GM19351 (cell line): Measurements from ENCODE around the gene TMEM123.

Source experiments
- ATAC-seq: cut with Tn5 transposase; IDR thresholded peaks from one replicate; pipeline ENCODE4 v1.9.1; 2021; ENCODE audit warnings: mild to moderate bottlenecking, moderate library complexity; ENCODE audit not compliant: unreplicated experiment

TMEM123 gene

DNA sequence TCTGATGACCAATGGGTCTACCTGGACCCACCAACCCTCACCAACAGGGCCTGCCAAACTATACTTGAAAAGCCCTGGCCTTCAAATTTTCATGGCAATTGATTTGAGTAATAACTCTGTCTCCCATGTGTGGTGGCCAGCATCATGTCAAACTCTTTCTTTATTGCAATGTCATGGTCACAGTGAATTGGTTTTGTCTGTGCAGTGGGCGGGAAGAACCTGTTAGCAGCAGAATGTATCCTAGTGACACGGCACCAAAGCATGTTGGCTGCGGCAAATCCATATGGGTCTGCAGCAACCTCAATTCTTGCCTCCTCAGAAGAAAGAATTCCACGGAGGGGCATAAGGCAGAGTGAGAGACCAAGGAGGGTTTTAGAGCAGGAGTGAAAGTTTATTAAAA is 19.6 kb upstream of the TMEM123 start:
- no peak for ATAC-seq

DNA sequence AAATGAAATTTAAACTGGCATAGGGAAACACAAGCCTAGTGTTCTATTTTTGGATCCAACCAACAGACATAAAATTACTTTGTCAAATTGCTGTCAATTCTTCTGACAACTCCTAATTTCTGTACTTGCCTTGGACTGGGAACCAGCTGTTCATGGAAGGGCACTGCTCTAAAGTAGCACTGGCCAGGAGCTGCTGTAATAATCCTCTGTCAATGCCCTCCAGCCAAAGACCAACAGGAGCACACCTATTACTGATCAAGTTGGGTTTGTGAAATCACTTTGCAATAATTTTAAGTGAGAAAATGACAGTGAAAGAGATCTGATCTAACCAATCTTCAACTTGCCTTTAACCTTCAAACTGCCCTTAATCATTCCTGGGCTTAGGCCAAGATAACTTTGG is 18.9 kb upstream of the TMEM123 start:
- ATAC-seq, result no peak

DNA sequence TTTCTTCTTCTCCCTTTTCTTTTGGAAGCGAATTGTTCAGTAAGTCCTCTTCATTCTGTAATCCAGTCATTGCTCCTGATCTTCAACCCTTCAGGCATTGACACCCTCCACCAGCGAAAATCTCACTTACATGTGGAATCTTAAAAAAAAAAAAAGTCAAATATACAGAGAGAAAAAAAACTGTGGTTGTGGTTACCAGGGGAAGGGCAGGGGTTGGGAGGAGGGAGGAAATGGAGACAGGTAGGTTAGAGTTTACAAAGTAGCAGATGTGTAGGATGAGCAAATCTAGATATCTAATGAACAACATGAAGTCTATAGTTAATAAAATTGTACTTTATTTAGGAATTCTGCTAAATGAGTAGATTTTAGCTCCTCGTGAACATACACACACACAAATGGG is 17.7 kb upstream of the TMEM123 start:
- no peak for ATAC-seq

DNA sequence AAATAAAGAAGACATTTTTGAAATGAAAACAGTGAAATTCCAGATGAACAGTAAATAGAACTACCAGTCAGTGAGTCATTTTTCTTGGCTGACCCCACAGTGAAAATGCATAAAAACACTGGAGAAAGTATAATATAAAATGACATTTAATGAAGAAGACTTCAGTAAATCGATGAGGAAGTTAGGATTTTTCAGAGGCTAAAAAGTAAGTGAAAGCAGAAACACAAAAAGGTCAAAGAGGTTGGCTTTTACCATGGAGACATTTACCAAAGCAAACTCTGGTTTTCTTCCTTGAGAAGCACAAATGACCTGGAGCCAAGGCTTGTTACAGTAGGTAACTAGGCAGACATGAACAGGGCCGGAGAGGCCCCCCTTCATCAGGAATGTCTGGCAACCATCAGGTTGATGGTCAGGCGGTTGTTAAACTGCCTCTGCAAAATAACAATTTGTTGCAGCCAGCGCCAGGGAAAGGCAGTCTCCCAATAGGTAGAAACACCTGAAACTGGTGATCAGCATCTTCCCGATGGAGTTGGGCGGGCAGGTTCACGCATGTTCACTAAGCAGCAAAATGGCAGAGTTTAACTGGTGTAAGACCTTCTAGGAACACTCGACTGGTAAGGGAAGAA is 16.7 kb upstream of the TMEM123 start:
- no peak for ATAC-seq

DNA sequence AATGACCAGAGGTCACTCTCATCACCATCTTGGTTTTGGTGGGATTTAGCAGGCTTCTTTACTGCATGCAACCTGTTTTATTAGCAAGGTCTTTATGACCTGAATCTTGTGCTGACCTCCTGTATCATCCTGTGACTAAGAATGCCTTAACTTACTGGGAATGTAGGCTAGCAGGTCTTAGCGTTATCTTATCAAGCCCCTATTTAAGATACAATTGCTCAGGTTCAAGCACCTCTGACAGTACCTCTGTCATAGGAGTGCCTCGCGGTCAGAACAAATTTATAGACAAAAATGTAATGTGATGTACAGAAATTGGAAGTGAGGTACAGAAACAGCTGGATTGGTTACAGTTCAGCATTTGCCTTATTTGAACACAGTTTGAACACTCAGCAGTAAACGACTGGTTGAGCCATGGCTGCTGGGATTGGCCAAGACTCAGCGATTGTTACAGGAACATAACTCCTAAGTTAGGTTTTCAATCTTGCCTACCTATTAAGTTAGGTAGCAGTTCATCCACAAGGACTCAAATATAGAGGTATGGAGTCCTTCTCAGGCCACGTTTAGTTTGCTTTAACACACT is 16.1 kb upstream of the TMEM123 start:
- ATAC-seq, result no peak

DNA sequence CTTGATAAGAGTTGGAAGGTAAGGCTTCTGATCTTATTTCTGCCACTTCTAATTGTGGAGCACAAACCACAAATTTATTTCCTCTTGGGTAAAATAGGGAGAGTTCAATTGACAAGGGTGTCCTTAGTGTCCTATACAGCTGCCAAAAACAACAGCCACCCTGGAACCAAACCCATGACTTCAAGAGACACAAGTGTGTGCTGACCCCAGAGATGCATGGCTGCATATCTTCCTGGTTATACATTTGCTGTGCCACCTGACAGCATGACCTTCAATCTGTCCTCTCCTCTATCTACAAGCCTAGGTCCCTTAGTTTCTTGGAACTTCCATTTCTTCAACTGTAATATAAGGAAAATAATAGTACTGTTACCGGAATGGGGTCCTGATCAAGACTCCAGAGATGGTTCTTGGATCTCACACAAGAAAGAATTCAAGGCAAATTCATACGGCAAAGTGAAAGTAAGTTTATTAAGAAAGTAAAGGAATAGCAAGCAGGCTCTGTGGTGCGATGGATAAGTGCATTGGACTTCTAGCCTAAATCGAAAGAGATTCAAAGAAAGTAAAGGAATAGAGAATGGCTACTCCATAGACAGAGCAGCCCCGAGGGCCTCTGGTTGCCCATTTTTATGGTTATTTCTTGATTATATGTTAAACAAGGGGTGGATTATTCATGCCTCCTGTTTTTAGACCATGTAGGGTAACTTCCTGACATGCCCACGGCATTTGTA is 15.5 kb upstream of the TMEM123 start:
- ATAC-seq, result no peak

DNA sequence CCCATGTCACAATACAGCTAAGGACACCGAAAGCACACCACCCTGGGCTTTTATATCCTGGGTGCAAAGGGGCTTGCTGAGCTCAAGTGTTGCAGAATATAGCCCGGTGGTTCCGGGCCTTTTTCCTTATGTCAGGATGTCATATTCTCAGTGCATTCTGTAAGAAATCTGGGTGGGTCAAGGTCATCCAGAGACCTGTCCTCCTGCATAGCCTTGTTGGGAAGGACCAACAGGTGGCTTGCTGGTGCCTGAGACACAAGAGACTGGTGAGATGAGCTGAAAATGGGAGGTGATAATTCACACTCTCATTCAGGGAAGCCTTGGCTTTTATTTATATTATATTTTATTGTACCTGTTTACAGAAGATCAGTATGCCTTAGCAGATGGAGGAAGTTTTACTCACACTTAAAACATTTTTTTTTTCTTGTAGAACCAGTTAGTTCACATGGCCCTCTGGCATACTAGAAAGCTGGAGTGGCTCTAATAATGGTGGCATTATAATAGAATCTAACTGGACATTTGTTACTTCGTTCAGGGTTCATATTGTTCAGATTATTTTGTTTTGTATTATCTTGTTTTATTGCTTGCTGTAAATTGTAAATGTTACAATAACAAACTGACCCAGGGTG is 14.6 kb upstream of the TMEM123 start:
- ATAC-seq, result no peak

DNA sequence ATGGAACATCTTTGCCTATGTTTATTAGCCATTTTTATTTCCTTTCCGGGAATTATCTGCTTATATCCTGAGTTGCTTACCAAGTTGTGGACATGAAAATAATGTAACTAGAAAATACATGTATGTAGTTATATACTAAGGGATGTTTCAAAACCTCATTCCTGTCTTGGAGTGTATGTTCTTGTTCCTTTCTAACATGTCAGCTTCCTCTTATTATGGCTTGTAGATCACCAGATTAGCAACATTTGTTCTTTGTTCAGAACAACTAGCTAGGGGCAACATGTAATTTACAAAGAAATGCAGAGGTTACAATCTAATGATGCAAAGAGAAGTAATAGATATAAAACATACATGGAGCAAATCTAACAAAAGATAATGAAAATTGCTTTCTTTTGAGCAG is 13.1 kb upstream of the TMEM123 start:
- no peak for ATAC-seq

DNA sequence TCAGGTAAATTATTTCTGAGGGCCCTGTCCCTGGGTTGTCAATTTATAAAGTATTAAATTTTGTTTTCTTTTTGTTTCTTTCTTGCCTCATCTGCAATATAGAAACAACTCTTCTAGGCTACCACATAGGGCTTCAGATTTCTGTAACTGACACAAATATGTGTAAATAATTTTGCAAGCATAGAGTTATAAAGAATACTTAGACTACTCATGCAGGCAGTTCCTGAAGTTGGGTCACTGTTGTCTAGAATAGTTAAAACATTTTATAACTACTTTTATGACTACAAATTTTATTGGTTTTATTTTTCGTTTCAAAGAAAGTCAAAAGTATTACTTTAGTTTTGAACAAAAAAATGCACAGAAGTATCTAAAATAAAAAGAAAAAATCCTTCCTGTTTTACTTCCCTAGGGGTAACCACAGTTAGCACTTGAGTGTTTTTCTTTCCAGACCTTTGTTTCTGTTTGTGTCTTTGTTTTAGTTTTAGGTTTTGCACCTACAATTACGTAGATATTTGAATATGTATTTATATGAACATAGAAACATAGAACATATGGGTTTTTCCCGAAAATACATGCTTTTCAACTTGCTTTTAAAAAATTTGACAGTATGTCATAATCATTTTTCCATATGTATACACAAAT is 12.4 kb upstream of the TMEM123 start:
- peak; percentile 62 for ATAC-seq

DNA sequence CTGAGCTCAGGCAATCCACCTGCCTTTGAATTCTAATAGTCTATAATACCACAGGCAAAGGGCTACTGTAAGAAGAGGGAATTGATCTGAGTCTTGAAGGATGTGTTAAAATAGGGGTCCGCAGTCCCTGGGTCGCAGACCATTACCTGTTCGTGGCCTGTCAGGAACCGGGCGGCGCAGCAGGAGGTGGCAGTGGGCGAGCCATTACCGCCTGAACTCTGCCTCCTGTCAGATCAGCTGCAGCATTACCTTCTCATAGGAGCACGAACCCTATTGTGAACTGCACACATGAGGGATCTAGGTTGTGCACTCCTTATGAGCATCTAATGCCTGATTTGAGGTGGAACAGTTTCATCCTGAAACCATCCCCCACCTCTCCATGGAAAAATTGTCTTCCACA is 11.5 kb upstream of the TMEM123 start:
- ATAC-seq, result no peak

DNA sequence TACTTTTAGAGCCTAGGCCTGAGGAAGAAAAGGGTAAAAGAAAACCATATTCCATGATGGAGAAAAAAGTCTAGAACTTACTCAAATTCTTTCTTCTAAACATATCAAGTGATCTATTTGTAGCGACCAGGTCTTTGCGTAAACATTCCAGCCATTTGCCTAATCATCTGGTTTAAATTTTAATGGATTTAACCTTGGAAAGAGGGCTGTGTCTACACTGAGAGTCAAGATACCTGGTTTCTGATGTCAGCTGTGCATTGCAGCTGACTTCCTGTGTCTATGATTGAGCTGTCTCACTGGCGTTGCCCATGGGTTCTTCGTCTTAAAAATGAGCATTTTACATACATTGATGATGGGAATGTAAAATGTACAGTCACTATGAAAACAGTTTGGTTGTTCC is 10.0 kb upstream of the TMEM123 start:
- ATAC-seq, result no peak

DNA sequence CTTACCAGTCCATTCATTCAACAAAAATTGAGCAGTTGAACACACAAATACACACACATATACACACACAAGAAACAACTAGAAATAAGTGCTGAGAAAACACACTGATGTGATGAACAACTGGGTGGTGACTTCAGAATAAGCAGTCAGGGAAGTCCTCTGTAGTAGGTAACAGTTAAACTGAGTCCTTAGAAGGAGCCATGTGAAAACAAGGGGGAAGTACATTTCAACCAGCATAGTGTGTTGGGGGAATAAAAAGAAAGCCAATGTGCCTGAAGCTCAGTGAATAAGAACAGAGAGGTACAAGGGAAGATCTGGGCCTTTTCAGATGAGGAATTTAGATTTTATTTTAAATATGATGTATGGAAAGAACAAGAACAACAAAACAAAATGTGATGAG is 6.8 kb upstream of the TMEM123 start:
- ATAC-seq, result peak; percentile 40

DNA sequence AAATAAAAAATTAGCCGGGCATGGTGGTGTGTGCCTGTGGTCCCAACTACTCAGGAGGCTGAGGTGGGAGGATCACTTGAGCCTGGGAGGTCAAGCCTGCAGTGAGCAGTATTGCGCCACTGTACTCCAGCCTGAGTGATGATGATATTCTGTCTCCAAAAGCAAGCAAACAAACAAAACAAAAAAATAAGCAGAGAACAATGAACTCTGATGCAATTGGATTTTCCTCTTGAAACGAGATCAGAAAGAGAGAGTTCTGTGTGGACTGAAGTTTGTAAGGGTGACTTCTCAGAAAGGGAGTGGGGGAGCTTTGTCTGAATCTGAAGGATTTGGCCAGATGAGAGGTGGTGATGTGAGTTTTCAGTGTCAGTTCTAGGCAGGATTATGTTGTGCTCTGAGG is 6.0 kb upstream of the TMEM123 start:
- ATAC-seq, result no peak

DNA sequence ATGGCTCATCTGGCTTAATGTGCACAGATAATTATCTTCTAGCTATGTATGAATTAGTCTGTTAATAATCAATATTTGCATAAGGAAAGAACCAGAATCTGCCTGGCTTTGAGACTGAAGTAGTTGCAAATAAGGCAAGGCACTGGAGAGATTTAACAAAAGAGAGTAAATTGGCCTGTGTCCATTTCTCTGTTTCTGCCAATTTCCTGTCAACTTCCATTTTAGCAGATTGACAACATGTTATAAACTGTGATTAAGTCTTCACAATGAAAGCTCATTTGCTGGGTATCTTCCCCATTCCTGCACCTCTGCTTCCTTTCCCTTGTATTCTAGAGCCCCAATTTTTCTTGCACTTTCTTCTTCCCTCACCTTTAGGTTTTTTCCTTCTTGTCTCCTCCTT is 5.3 kb upstream of the TMEM123 start:
- ATAC-seq, result no peak

DNA sequence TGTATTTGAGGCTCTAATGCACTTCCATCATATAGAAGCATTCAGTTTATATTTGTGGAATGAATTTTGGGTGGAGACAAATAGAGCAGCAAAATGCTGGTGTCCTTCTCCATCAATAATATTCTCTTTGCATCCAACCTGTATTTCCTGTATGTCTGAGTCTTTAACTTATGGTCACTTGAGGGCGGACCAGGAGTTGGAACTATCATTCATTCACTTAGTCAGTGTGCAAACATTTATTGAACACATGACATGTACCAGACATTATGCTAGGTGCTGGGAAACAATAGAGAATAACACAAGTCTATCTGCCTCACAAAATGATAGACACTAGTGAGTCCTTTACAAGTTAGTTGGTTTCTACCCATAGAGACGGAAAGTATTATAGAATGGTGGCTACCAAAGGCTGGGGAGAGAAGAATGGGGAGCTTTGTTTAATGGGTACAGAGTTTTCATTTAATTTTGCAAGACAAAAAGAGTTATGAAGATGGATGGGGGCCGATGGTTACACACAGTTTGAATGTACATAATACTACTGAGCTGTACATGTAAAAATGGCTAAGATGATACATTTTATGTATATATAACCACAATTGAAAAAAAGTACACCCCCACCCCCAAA is 4.6 kb upstream of the TMEM123 start:
- ATAC-seq, result no peak

DNA sequence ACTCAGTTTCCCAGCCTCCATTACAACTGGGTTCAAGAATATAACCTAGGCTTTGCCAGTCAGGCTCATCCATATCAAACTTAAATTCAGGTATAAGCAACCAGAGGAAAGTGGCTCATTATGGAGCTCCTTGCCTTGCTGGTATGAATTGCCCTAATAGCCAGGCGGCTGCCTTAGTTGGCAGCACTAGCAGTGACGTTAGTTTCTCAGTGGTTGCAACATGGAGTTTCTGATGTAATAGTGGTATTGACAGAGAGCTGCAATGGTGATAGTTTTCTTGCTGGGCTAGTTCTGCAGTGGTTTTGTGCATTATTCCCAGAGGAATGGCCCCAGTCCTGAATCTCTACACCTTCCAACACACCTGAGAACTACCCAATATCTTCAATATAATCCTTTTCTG is 3.8 kb upstream of the TMEM123 start:
- ATAC-seq, result no peak

DNA sequence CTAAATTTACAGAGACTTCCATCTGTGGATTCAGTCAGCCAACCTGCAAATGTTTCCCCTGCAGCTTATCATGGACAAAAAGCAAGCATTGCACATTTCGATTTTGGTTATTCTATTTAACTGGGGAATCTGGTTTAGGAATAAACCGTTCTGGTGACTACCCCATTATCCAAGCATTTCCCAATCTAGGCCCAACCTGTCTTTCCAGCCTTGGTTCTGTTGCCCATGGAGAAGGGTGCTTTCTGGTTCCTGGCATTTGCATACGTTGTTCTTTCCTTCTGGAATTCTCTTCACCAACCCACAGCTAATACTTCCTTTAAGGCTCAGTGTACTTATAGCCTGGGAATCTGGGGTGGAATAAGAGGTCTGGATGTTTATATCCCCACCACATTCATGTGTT is 1.4 kb upstream of the TMEM123 start:
- no peak for ATAC-seq

DNA sequence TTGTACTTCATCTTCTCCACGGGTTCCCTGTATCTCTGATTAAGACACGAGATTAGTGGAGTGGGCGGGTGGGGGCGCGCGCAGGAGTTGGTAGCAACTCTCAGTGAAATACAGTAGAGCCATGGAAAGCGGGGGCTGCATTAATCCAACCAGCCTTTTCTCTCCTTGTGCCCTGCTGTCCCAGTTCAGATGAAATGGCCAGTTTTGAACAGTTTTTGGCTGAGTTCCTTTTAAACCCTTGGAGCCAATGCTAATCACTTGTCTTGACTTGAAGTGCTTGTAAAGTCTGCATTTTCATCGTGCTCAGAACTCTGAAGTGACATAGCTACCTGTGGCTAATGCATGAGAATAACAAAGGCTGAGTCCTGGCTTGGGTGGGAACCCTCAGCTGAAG is 734 bp upstream of the TMEM123 start:
- ATAC-seq, result no peak

DNA sequence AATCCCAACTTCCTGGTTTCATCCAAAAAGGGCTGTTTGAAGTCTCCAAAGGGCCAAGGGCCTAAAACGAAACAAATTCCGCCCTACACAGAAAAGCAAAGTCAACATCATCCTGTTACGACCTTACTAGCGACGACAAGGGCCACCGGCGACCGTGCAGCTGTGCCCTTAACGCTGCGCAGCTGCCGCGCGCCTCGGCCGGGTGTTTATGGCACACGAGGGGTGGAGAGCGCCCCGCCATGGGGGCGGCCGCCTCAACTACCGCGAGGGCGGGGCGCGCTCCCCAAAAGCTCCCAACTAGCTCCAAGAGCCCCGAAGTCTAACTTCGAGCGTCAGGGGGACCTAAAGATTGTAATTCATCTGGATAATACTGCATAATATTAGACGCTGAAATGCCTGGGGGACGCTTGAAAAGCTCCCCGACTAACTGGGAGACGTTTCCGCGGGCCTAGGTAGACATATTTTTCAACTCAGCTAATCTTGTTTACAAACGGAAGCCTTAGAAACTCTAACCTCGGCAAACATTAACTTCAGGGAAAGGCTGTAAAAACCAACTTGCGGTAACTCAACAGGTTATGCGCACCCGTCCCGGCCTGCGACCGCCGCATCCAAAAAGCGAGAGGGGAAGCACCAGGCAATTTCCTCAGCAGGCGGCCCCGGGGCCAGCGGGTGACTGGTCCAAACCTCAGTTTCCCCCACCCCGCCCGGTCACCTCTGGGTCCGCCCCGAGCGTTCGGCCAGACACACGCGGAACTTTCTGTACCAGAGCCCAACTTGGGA is 694 bp downstream of the TMEM123 start:
- ATAC-seq, result peak; percentile 61

DNA sequence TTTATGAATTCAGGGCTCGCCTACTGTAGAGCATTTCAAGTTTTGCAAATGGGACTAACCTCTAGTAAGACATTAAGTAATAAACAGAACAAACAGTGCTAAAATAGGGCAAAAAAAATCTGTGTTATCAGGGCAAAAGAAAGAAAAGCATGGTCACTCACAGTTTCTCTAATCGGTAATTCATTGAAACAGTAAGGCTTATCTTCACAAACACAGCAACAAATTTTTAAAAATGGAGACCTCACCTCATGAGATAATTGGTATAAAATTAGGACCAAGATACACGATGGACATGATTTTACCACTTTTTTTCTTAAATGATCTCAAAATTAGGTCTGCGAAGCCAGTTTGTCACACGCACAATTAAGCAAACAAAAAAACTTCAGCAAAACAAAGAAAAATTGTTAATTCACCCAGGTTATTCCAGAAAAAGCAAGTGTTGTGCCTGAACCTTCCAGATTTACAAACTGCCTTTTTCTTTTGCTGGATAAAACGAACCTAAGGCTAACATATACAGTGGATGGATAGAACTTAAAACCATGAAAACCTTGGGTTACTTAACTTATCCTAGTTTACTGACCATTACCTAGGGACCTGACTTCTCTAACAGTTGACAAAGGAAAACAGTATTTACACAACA is 1.4 kb downstream of the TMEM123 start:
- ATAC-seq, result no peak
